ENCODE data around the gene TTLL13. TPM values are rescaled to one million over a fixed set of nuclear protein-coding genes. Genes with fewer than 3 reads are reported as not detected.

The TTLL13 gene
- total and polyA plus RNA-seq, 9 of the 15 experiments (the other 6 are each of a cell fraction or from before 2014, with no cell fraction given): 0.05 to 0.24 (median 0.11) TPM; not detected in 1

DNA sequence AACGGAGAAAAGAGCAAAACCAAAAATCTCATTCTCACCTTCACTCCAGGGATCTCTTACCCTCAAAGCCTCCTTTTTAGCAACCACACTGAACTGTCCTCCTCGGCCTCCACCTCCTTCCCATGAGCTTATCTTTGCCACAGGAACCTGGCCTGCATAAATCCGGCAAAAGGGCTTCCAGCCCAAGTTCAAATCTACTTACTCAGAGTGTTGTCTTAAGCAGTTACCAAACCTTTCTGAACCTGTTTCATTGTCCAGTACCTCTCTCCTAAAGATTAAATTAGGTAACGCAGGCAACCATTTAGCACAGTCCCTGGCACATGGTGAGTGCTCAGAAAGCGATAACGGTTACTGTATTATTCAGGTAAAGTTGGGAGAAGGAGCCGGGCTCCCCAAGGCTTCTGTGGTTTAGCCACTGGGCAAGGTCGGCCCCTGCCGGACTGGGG lies 16.4 kb upstream of the TTLL13 start (continued):
- TF ChIP-seq SMC3 (conservative IDR thresholded peaks at IDR 0.05; ENCODE audit: insufficient read depth, low read depth, low read length): 0 out of 2 replicates have a peak, but pooled peaks have one; percentile 9
- TF ChIP-seq MTA3 (IDR thresholded peaks at IDR 0.05; ENCODE audit: borderline replicate concordance): 0 out of 2 replicates have a peak, but pooled peaks have one; percentile 19
- TF ChIP-seq, protein P1, sequence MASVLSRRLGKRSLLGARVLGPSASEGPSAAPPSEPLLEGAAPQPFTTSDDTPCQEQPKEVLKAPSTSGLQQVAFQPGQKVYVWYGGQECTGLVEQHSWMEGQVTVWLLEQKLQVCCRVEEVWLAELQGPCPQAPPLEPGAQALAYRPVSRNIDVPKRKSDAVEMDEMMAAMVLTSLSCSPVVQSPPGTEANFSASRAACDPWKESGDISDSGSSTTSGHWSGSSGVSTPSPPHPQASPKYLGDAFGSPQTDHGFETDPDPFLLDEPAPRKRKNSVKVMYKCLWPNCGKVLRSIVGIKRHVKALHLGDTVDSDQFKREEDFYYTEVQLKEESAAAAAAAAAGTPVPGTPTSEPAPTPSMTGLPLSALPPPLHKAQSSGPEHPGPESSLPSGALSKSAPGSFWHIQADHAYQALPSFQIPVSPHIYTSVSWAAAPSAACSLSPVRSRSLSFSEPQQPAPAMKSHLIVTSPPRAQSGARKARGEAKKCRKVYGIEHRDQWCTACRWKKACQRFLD (CRISPR knock-in tag; IDR thresholded peaks at IDR 0.05): 0 out of 2 replicates have a peak, but pooled peaks have one; percentile 34
- peak; percentile 40; the same call in 1 of the 2 replicates for TF ChIP-seq RB1 (IDR thresholded peaks at IDR 0.05; ENCODE audit: low read depth)
- TF ChIP-seq ZEB2 (IDR thresholded peaks at IDR 0.05): peak; percentile 40; the same call in 1 of the 2 replicates
- TF ChIP-seq SAP30 (IDR thresholded peaks at IDR 0.05; ENCODE audit: borderline replicate concordance, insufficient read depth, low read depth, low read length, poor library complexity, severe bottlenecking): no peak
- TF ChIP-seq TOE1 (IDR thresholded peaks at IDR 0.05; ENCODE audit: borderline replicate concordance): peak; percentile 27; the same call in 1 of the 2 replicates
- TF ChIP-seq TOE1 (CRISPR knock-in tag; IDR thresholded peaks at IDR 0.05; ENCODE audit: borderline replicate concordance, low read depth): no peak
- TF ChIP-seq ARID2 (IDR thresholded peaks at IDR 0.05): 0 out of 2 replicates have a peak, but pooled peaks have one; percentile 7
- TF ChIP-seq, protein P2, sequence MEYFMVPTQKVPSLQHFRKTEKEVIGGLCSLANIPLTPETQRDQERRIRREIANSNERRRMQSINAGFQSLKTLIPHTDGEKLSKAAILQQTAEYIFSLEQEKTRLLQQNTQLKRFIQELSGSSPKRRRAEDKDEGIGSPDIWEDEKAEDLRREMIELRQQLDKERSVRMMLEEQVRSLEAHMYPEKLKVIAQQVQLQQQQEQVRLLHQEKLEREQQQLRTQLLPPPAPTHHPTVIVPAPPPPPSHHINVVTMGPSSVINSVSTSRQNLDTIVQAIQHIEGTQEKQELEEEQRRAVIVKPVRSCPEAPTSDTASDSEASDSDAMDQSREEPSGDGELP (CRISPR knock-in tag; IDR thresholded peaks at IDR 0.05; ENCODE audit: borderline replicate concordance): peak; percentile 3; the same call in 1 of the 2 replicates
- no peak for TF ChIP-seq ZNF184 (CRISPR knock-in tag; IDR thresholded peaks at IDR 0.05)
- TF ChIP-seq, protein P3, sequence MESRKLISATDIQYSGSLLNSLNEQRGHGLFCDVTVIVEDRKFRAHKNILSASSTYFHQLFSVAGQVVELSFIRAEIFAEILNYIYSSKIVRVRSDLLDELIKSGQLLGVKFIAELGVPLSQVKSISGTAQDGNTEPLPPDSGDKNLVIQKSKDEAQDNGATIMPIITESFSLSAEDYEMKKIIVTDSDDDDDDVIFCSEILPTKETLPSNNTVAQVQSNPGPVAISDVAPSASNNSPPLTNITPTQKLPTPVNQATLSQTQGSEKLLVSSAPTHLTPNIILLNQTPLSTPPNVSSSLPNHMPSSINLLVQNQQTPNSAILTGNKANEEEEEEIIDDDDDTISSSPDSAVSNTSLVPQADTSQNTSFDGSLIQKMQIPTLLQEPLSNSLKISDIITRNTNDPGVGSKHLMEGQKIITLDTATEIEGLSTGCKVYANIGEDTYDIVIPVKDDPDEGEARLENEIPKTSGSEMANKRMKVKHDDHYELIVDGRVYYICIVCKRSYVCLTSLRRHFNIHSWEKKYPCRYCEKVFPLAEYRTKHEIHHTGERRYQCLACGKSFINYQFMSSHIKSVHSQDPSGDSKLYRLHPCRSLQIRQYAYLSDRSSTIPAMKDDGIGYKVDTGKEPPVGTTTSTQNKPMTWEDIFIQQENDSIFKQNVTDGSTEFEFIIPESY (CRISPR knock-in tag; IDR thresholded peaks at IDR 0.05): no peak
- TF ChIP-seq, protein P4, sequence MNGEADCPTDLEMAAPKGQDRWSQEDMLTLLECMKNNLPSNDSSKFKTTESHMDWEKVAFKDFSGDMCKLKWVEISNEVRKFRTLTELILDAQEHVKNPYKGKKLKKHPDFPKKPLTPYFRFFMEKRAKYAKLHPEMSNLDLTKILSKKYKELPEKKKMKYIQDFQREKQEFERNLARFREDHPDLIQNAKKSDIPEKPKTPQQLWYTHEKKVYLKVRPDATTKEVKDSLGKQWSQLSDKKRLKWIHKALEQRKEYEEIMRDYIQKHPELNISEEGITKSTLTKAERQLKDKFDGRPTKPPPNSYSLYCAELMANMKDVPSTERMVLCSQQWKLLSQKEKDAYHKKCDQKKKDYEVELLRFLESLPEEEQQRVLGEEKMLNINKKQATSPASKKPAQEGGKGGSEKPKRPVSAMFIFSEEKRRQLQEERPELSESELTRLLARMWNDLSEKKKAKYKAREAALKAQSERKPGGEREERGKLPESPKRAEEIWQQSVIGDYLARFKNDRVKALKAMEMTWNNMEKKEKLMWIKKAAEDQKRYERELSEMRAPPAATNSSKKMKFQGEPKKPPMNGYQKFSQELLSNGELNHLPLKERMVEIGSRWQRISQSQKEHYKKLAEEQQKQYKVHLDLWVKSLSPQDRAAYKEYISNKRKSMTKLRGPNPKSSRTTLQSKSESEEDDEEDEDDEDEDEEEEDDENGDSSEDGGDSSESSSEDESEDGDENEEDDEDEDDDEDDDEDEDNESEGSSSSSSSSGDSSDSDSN (IDR thresholded peaks at IDR 0.05; ENCODE audit: borderline replicate concordance in 1 of 2, low read depth in 2 of 2, low read length in 2 of 2): peak in 1 of 2 experiments; percentile 72; a peak in 1 of 4 replicates
- TF ChIP-seq, protein P5, sequence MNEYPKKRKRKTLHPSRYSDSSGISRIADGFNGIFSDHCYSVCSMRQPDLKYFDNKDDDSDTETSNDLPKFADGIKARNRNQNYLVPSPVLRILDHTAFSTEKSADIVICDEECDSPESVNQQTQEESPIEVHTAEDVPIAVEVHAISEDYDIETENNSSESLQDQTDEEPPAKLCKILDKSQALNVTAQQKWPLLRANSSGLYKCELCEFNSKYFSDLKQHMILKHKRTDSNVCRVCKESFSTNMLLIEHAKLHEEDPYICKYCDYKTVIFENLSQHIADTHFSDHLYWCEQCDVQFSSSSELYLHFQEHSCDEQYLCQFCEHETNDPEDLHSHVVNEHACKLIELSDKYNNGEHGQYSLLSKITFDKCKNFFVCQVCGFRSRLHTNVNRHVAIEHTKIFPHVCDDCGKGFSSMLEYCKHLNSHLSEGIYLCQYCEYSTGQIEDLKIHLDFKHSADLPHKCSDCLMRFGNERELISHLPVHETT (CRISPR knock-in tag; conservative IDR thresholded peaks at IDR 0.05 in 1 of 2, IDR thresholded peaks at IDR 0.05 in 1 of 2): no peak
- TF ChIP-seq, protein P6, sequence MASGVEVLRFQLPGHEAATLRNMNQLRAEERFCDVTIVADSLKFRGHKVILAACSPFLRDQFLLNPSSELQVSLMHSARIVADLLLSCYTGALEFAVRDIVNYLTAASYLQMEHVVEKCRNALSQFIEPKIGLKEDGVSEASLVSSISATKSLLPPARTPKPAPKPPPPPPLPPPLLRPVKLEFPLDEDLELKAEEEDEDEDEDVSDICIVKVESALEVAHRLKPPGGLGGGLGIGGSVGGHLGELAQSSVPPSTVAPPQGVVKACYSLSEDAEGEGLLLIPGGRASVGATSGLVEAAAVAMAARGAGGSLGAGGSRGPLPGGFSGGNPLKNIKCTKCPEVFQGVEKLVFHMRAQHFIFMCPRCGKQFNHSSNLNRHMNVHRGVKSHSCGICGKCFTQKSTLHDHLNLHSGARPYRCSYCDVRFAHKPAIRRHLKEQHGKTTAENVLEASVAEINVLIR (CRISPR knock-in tag; IDR thresholded peaks at IDR 0.05): no peak
- no peak for TF ChIP-seq STAT5A (IDR thresholded peaks at IDR 0.05; ENCODE audit: borderline replicate concordance, low read length)
- TF ChIP-seq ZSCAN29 (IDR thresholded peaks at IDR 0.05): 0 out of 2 replicates have a peak, but pooled peaks have one; percentile 36

Data from K562 (cell line).